GM18517 (cell line): ENCODE measurements around the gene MNX1.

ENCODE experiments used
- ATAC-seq: cut with Tn5 transposase; IDR thresholded peaks from one replicate; pipeline ENCODE4 v1.9.1; 2021; ENCODE audit warnings: mild to moderate bottlenecking, moderate library complexity; ENCODE audit not compliant: unreplicated experiment

The MNX1 gene

DNA sequence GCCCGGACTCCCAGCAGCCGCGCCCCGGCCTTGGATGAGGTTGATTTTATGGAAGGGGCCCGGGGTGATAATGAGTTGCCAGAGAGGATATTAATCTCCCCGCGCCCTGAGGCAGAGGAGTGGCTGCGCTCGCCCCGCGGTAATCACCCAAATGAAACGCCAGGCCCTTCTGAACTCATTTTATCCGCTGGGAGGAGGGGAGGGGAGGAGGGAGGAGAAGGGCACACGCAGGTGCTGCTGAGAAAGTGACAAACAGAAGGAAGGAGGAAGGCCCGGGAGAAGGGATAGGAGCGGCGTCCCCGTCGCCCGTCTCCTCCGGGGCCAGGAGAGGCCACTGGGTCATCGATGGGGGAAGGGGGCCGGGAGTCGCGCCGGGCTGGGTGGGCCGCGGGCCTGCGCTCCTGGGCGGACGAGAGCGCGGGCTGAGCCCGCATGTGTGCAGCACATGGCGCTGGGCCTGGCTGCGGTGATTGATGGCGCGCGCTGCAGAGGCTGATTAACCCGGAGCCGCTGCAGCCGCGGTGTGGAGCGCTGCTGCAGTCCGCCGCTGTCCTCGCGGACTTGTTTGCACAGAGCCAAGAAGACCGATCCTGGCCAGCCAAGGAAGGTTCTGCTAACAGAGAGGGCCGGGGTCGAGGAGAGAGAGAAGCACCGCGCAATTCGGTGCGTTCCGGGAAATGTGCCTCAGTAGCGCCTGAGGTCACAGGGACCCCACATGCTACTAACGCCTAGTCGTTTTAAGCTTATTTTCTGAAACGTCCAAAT, 6.5 kb downstream of the MNX1 start:
- no peak for ATAC-seq

DNA sequence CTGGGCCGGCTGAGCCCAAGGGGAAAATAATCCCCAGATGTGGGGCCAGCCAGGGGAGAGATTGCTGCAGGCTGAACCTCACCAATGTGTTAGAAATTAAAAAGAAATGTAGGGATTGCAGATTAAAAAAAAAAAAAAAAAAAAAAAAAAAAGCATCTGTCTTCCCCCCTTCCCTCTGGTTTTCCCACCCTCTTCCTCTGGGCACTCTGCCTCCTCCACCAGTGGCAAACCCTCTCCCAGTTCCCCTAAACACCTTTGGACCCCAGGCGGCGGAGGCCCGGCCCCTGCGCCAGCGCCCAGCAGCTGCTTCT, 7.1 kb downstream of the MNX1 start:
- ATAC-seq: no peak

DNA sequence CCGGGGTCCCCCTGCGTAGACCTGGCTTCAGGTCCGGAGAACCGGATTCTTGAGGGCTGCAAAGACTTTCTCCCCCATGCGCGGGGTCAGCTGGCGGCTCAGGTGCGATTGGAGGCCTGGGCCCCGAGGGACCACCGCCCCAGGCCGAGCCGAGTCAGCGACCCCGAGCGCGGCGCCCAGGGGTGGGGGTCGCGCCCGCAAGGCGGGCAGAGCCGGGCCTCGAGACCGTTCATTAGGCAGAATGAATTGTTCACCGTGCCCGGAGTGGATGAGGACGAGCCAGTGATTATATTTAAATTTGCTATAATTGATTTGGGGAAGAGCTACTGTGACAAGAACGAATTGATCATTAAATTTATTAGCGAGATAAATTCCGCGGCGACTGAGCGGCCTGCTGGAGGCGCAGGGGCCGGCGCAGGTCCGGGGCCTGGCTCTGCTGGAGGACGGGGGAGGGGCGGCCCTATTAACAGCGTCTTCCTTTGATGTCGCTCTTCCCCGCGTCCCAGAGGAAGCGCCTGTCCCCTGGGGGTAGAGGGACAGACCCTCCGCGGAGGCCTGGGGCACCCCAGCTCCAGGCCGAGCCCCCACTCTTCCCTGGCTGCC, 7.5 kb downstream of the MNX1 start:
- ATAC-seq: no peak

DNA sequence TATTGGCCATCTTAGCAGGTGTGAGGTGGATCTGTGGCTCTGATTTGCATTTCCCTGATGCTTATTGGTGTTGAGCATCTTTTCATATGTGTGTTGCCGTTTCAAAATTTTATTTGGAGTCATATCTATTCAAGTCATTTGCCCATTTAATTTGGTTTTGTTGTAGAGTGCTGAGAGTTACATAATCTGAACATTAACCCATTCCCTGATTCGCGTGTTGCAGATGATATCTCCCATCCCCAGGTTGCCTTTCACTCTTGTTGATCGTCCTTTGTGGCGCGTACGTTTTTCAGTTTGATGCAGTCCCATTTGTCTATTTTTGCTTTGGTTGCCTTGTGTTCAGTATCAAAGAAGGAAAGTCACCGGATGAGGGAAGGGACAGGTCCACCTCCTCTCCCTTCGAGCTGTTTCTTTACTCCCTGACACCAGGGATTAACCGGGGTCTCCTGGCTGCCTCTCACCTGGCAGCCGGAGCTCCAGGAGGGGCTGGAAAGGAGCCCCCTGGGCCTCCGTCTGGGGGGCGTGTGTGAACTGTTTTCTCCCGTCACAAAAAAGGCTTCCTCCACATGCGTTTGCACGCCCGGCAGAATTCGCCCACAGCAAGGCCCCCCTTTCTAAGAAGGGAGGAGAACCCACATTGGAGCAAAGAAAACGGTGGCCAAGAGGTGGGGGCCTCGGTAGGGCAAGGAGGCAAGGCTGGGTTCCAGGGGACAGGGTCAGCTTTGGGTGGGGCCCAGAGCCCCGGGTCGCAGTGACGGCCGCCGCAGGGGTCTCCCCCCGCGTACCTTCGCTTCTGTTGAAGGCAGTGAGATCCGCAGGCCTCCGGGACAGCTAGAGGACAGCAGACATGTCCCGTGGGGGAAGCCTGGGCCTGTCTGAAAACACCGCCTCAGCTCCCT, 8.3 kb downstream of the MNX1 start:
- no peak for ATAC-seq

DNA sequence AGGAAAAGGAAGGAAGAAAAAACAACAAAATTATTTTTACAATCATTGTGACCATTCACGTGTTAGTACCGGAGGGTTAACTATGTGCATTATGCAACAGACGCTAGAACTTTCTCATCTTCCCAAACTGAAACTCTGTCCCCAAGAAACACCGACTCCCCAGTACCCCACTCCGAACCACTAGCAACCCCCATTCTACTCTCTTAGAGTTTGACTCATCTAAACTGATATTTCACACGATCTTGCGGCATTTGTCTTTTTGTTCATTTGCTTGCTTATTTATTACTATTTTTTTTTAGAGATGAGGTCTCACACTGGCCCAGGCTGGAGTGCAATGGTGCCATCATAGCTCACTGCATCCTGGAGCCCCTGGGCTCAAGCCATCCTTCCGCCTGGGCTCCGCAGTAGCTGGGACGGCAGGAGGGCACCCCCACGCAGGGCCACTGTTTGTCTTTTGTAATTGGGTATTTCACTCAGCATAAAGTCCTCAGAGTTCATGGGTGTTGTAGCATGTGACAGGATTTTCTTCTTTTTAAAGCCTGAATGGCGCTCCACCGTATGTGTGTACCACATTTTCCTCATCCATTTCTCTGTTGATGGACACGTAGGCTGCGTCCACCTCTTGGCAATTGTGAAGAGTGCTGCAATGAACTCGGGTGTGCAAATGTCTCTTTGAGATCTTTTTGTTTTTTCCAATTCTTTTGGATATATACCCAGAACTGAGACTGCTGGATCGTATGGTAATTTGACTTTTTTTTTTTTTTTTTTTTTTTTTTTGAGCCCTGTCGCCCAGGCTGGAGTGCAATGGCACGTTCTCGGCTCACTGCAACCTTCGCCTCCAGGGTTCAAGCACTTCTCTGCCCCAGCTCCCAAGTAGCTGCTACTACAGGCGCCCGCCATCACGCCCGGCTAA, 9.5 kb downstream of the MNX1 start:
- no peak for ATAC-seq

DNA sequence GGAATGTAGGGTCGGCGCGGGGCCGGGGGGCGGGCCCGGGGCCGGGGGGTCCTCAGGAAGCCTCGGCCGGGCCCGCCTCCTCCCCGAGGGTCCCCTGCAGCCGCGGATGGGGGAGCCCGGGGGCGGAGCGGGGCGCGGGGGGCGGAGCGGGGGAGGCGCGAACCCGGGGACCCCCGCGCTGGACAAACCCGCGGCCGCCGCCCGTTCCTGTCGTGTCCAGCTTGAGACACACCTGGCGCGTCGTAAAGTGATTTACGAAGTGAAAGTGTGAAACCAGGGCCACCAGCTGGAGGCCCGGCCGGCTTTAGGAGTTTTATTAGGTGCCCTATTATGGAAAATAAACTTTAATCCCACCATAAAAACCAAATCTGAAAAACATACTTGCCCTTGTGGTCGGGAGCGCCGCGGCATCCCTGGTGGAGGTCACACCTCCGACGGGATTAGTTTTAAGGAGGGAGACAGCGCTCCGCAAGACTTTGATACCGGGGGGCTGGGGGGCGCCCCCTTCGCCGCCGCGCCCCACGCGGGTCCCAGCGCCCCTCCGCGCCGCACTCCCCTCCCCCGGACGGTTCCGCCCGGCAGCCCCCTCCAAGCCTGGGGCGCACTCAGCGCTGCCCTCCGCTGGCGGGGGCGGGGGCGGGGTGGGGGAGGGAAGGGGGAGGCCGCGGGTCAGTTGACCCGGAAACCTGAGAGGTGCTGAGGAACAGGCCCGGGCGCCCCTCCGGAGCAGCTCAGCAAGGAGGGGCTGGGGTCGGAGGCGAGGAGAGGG, 10.3 kb downstream of the MNX1 start:
- no peak for ATAC-seq

DNA sequence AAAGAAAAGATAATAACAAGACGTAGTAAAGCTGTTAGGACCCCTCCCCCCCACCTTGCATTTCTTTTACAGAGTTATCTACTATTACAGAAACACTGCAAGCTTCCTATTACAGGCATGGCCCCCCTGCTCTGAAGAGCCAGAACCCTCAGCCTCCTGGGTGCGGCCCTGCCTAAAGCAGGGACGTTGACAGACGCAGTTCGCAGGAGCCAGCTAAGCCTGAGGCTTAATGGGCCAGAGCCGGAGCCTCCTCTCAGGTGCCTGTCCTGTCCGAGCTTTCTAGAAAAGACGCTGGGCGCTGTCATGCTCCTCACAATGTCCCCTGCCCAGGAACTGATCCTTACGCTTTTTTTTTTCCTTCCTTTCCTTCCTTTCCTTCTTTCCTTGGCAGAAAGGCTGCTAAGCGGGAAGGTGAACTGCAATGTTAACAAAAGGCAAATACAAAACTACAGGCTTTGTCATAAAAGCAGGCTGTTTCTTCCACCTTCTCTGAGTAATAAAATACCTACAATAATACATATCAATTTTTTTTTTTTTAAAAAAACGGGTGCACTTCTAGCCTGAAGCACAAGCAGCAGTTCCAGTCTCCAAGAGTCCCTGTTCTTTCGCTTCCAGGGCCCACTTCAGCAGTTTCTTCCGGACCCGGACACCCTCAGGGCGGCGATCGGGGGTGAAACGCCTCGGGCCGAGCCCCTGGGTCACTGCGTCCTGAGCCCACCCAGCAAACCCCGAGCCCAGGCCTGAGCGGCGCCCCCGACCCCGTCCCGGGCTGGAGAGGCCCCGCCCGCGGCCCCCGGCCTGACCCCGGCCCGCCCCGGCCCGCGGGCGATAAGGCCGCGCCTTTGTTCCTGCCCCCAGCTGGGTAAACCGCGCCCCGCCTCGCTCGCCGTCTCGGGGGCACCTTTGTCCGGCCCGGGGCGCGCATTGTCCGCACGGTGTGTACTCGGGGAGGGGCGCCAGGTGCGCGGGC, 11.2 kb downstream of the MNX1 start:
- ATAC-seq: no peak

DNA sequence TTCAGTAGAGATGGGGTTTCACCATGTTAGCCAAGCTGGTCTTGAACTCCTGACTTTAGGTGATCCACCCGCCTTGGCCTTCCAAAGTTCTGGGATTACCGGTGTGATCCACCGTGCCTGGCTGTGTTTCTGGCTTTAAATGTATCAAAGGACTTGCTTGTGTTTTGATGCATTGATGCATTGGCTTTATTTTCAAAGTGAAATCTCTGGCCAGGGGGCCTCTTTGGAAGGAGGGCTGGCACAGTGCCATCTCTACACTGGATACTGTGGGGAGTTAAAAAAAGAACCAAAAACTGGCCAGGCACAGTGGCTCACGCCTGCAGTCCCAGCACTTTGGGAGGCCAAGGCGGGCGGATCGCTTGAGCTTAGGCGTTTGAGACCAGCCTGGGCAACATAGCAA, 16.0 kb downstream of the MNX1 start:
- ATAC-seq: no peak

DNA sequence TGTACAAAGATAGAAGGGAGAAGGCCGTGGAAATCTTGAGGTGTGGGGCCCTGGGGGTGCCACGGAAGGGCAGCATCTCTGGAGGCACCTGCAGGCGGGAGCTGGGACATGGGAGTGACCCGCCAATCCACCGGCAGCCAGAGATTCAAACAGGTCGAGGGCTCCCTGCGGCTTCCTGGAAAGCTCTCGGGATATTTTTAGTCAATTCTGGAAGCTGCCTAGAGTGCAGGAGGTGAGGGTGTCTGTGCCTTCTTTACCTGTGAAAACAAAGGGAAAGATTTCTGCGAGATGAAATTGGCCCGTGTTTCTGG, 16.6 kb downstream of the MNX1 start:
- no peak for ATAC-seq

DNA sequence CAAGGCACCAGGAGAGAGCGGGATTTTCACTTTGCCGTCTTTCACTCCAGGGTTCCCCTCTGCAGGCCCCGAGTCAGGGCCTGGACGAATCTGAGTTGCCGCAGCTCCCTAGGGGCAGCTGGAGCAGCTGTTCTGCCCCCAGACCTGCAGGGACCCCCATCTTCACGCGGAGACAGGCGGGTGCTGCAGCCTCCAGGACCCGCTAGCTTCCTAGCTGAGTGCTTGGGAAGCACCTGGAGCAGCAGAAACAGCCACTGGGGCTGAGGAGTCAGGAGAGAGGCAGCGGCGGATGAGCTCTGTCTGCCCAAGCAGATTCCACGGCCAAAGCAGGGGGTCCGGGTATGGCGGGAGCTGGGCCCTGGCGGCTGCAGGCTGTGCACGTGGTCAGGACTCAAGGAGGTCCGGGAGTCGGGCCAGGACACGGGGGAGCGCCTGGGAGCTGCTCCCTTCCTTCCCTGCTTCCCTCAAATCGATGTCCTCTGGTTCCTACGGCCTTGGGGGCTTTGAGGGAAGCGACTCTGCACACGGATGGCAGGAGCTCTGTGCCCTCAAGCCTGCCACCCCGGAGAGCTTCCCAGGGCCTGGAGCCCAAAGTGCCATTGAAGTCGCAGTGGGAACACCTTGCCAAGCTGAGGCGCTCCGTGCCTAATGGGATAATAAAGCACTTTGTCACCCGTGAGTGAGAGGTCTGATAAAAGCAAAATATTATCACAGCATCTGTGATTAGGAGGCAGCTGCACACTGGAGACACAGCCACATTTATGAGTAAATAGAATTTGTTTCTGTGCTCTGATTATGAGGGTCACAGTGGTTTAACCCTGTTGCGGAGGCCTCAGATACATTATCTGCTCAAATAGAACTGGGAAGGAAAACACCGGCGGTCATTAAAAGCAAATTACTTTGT, 17.2 kb downstream of the MNX1 start:
- no peak for ATAC-seq

DNA sequence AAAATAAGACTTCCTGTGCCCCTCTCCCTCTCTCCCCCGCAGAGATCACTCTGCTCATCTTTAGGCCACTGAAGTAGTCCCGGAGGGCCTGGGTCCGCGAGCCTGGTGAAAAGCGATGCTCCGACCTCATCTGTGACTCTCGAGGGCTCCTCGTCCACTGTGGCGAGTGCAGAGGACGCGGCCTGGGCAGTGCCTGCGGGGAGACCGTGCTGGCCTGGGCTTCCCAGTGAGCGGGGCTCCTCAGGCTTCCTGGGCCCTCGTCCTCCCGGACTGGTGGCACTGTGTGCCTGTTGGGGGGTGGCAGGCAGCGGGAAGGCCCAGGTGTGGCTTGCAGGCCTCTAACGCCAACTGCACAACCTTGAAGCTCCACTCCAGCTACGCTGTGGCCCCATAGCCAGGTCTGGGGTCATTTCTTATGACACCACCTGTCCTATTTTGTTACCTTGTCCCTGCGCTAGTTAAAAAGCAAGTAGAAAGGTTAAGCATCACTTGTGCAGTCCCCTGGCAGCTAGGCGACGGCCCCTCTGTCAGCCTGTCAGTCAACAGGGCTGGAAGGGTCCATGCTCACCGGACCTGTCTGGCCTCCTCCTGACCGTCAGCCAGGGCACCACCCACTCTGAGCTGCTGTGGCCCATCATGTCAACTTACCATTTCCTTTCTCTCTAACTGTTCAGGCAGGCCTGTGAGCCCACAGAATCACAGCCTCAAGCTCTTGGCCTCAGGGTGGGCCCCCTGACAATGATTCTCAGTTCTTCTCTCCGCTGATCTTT, 20.5 kb downstream of the MNX1 start:
- ATAC-seq: no peak

DNA sequence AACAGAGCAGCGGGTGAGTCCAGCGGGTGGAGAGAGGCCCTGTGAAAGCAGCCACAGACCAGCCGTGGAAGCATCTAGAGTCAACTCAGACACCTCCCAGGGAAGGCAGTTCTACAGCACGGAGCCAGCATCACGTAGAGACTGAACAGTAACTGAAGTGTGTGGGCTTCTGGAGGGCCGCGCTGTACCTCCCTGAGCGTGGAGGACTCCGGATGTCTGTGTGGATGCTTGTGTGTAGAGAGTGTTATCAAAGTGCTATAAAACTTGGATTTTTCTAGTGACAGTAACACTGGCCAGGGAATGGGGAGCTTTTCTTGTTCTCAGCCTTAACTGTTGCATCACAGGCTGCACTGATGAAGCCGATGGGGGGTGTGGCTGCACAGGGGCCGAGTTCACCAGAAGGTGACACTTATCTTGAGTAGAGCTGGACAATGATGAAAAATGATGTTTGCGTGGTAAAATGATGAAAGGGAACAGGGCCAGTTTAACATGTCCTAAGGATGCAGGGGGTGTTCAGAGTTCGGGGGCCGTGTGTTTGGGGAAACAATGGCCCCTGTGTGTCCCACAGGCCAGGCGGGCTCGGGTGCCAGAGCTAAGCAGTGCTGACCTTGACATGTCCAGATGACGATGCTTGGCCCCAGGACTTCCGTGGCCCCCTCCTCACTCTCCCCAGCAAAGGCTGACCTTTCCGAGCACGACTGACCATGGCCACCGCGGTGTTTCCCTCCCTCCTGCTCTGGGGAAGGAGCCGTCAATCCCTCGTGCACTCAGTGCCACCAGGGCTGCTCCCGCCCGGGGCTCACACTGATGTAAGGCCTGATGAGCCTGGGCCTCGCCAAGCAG, 21.9 kb downstream of the MNX1 start:
- ATAC-seq: no peak

DNA sequence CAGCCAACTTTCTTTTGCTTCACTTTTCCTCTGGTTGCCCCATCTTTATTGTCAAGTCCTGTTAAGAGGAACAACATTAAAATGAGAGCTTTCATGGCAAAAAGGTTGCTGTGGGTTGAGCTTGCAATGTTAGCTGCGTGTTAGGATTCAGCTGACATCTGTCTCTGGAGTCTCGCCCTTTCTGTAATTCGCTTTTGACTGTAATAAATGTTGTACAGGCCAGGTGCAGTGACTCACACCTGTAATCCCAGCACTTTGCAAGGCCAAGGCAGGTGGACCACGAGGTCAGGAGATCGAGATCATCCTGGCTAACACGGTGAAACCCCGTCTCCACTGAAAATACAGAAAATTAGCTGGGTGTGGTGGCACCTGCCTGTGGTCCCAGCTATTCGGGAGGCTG, 24.1 kb downstream of the MNX1 start:
- no peak for ATAC-seq

DNA sequence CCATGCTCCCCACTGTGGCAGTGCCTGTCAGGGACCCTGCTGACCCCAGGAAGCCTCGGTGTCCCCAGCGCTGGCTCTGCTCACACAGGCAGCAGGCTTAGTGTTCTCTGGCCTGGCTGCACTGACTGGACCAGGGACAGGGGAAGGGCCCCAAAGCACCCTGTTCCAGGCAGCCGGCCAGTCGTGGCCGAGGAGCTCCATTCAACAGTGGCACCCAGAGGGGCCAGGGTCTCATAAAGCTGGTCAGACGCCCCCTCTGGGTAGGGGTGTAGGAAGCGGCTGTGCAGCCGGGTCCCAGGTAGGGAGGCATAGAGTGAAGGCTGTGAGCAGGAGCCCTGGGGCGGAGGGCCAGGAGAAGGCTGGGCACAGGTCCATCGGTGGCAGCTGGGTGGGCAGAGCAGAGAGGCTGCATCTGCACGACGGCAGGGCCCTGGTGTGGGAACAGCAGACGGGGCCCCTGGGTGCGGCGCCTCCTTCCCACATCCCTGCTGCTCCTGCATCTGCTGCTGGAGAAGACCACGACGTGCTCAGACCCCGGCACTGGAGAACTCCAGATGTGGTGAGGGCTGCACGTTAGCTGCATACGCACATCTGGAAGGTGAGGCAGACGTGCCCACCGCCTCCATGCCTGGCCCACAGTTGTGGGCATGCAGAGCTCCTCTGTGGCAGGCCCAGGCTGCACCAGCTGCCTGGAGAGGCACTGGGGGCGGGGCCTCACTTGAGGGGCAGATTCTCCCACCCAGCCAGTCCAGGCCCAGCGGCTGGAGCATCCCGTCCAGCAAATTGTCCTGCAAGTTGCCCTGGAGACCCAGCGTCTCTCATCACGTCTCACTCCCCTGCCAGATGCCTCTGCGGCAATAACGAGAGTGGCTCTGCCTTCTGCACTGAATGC, 25.1 kb downstream of the MNX1 start:
- ATAC-seq: no peak

DNA sequence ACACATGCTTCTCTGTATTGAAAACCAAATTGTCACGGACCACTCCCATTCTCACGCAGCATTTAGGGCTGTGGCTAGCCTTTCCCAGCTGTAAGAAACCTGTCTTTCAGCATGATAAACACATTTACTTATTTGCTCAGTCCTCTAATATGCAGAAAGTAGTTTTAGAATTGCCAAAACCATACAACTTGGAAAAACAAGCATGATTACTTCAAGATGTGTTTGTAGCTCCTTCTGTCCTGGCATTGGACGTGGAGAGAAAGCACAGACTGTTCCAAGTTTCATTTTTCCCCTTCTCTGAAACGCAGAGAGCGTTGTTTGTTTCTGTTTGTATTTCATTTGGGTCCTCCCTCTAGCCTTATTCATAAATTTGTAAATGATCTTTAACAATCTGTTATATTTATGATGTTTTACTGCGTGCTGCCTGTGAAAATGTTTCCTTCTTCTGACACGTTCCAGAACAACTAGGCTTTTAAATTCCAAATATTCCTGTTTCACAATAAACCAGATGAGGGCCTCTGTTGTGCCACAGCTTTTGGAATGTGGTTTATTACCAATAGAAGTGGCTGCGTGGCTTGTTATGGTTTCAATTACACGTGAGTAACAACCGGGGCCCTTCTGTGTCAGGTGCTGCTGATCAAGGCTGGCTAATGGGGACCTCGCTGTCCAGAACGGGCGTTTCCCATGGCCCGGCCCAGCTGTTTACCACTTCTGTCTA, 26.1 kb downstream of the MNX1 start:
- no peak for ATAC-seq
